Neural progenitor cell (in vitro differentiated cells): ENCODE measurements around the gene ARPC2. TPM values are rescaled to one million over a fixed set of nuclear protein-coding genes. Genes with fewer than 3 reads are reported as not detected.
A peak's percentile ranks its signal among the peaks of the same experiment; 100 is the strongest.

Experiments used
- DNase-seq: peaks from one replicate; pipeline ENCODE4 v3.0.0-alpha.2; 2016; ENCODE audit warnings: low spot score
- H2AFZ ChIP-seq: fragments of 200-600 bp; sonication (generic); replicated peaks from 2 replicates; pipeline ENCODE4 v1.6.1; 2016; ENCODE audit warnings: antibody characterized with exemption
- H3F3A ChIP-seq: fragments of 200-600 bp; sonication (generic); 2 replicates; pipeline ENCODE4 v1.6.1; 2016; ENCODE audit warnings: antibody characterized with exemption, low read depth
- H3K27ac ChIP-seq: fragments of 200-600 bp; sonication (generic); 2 replicates; pipeline ENCODE4 v1.5.1; 2016; ENCODE audit warnings: mild to moderate bottlenecking
- H3K27me3 ChIP-seq: fragments of 200-600 bp; sonication (generic); 2 replicates; pipeline ENCODE4 v1.6.1; 2016; ENCODE audit warnings: mild to moderate bottlenecking, moderate library complexity
- H3K36me3 ChIP-seq: fragments of 200-600 bp; sonication (generic); 2 replicates; pipeline ENCODE4 v1.5.1; 2016
- H3K4me1 ChIP-seq: fragments of 200-600 bp; sonication (generic); 2 replicates; pipeline ENCODE4 v1.6.1; 2016; ENCODE audit warnings: mixed run types
- H3K4me2 ChIP-seq: fragments of 200-600 bp; sonication (generic); 2 replicates; pipeline ENCODE4 v1.6.1; 2016
- H3K4me3 ChIP-seq: fragments of 200-600 bp; sonication (generic); 2 replicates; pipeline ENCODE4 v1.5.1; 2016
- H3K79me2 ChIP-seq: fragments of 200-600 bp; sonication (generic); 2 replicates; pipeline ENCODE4 v1.6.1; 2016; ENCODE audit warnings: low read depth
- H3K9ac ChIP-seq: fragments of 200-600 bp; sonication (generic); 2 replicates; pipeline ENCODE4 v1.6.1; 2016
- H3K9me3 ChIP-seq: fragments of 200-600 bp; sonication (generic); 2 replicates; pipeline ENCODE4 v1.5.1; 2016; ENCODE audit warnings: low read depth
- H4K20me1 ChIP-seq: fragments of 200-600 bp; sonication (generic); 2 replicates; pipeline ENCODE4 v1.6.1; 2016; ENCODE audit warnings: low read depth
- H3K27ac Mint-ChIP-seq: 3 replicates; pipeline ENCODE4 v1.8.0; 2021; ENCODE audit warnings: mixed read lengths
- H3K27me3 Mint-ChIP-seq: 2 replicates; pipeline ENCODE4 v1.8.0; 2022; ENCODE audit warnings: low read depth, mild to moderate bottlenecking, inconsistent platforms, moderate library complexity, mixed read lengths; ENCODE audit not compliant: insufficient read depth
- H3K36me3 Mint-ChIP-seq: 3 replicates; pipeline ENCODE4 v1.8.0; 2021; ENCODE audit warnings: mixed read lengths
- H3K4me1 Mint-ChIP-seq: 3 replicates; pipeline ENCODE4 v1.8.0; 2021; ENCODE audit warnings: mixed read lengths
- H3K4me3 Mint-ChIP-seq: 3 replicates; pipeline ENCODE4 v1.8.0; 2021; ENCODE audit warnings: mild to moderate bottlenecking, moderate library complexity, mixed read lengths
- H3K9me3 Mint-ChIP-seq: 3 replicates; pipeline ENCODE4 v1.8.0; 2020; ENCODE audit warnings: mixed read lengths
- CTCF ChIP-seq: fragments of 200-600 bp; sonication (generic); IDR thresholded peaks from 2 replicates; pipeline ENCODE4 v1.5.1; 2017; ENCODE audit warnings: antibody characterized with exemption, mild to moderate bottlenecking
- EZH2 ChIP-seq: fragments of 200-600 bp; sonication (generic); IDR thresholded peaks from 2 replicates; pipeline ENCODE4 v1.6.1; 2017; ENCODE audit warnings: antibody characterized with exemption, mild to moderate bottlenecking, moderate library complexity
- EZH2phosphoT487 ChIP-seq: fragments of 200-600 bp; sonication (generic); IDR thresholded peaks from 2 replicates; pipeline ENCODE4 v1.6.1; 2017; ENCODE audit warnings: antibody characterized with exemption
- total RNA-seq: library from RNA; depleted of rRNA; stranded (reverse); fragments of >200 nt; gene quantifications from 2 replicates; pipeline ENCODE4 v1.2.3, GENCODE V29; 2015; ENCODE audit warnings: low replicate concordance

ARPC2 gene
- total RNA-seq, 1 donor from 2014 or later, result 155 TPM

- H3K27me3 Mint-ChIP-seq, result peaks cover 13% of the 10 kb centered on the region
- H3K4me2 ChIP-seq, result no peak overlapping the region
- H3K9ac ChIP-seq, result no peak overlapping the region
- H3K79me2 ChIP-seq, result no peaks in the 10 kb centered on the region
- H3K9me3 Mint-ChIP-seq, result no peaks in the 10 kb centered on the region
- no peak overlapping the region for H3K27ac ChIP-seq
- no peak for DNase-seq
- no peaks in the 10 kb centered on the region for H3K9me3 ChIP-seq
- H3F3A ChIP-seq, result no peaks in the 10 kb centered on the region
- no peaks in the 10 kb centered on the region for H3K4me1 Mint-ChIP-seq
- no peak overlapping the region for H3K4me3 ChIP-seq
- H3K27me3 ChIP-seq, result no peaks in the 10 kb centered on the region
- H2AFZ ChIP-seq, result no peak overlapping the region
- no peaks in the 10 kb centered on the region for H3K36me3 Mint-ChIP-seq
- no peaks in the 10 kb centered on the region for H3K36me3 ChIP-seq
- no peaks in the 10 kb centered on the region for H3K4me1 ChIP-seq
- TF ChIP-seq EZH2 (no peak), EZH2phosphoT487 (no peak), CTCF (no peak)
- H3K4me3 Mint-ChIP-seq, result no peak overlapping the region
- H3K27ac Mint-ChIP-seq, result no peak overlapping the region
- no peaks in the 10 kb centered on the region for H4K20me1 ChIP-seq
Observed at GRCh38 chr2:218180467-218181114, 36.4 kb upstream of the ARPC2 start.

- Histone ChIP-seq H3K79me2 (no peaks in the 10 kb centered on the region), H3K4me1 (no peaks in the 10 kb centered on the region), H3K27me3 (no peaks in the 10 kb centered on the region), H3K9ac (no peak overlapping the region), H3K36me3 (no peaks in the 10 kb centered on the region), H3F3A (no peaks in the 10 kb centered on the region), H3K4me3 (no peak overlapping the region), H3K4me2 (no peak overlapping the region), H4K20me1 (no peaks in the 10 kb centered on the region), H3K9me3 (no peaks in the 10 kb centered on the region), H2AFZ (no peak overlapping the region), H3K27ac (no peak overlapping the region)
- no peak for TF ChIP-seq EZH2phosphoT487
- no peak for TF ChIP-seq CTCF
- TF ChIP-seq EZH2, result no peak
- no peak for DNase-seq
- H3K27ac Mint-ChIP-seq, result no peak overlapping the region
- H3K36me3 Mint-ChIP-seq, result no peaks in the 10 kb centered on the region
- H3K9me3 Mint-ChIP-seq, result no peaks in the 10 kb centered on the region
- no peak overlapping the region for H3K4me3 Mint-ChIP-seq
- H3K27me3 Mint-ChIP-seq, result peaks cover 7% of the 10 kb centered on the region
- peaks cover 4% of the 10 kb centered on the region for H3K4me1 Mint-ChIP-seq
Observed at GRCh38 chr2:218184331-218184730, 32.7 kb upstream of the ARPC2 start.

GRCh38 chr2:218186355-218186766 is 30.6 kb upstream of the ARPC2 start:
- no peaks in the 10 kb centered on the region for H3K27me3 ChIP-seq
- Mint-ChIP-seq H3K4me3 (no peak overlapping the region), H3K27me3 (peaks cover 6% of the 10 kb centered on the region), H3K36me3 (no peaks in the 10 kb centered on the region), H3K4me1 (peaks cover 4% of the 10 kb centered on the region), H3K27ac (peak overlapping the region; percentile 53), H3K9me3 (no peaks in the 10 kb centered on the region)
- H3K9me3 ChIP-seq, result no peaks in the 10 kb centered on the region
- H3K9ac ChIP-seq, result no peak overlapping the region
- H3K79me2 ChIP-seq, result no peaks in the 10 kb centered on the region
- H4K20me1 ChIP-seq, result no peaks in the 10 kb centered on the region
- TF ChIP-seq CTCF (peak; percentile 72), EZH2 (no peak)
- H3K4me2 ChIP-seq, result no peak overlapping the region
- no peaks in the 10 kb centered on the region for H3F3A ChIP-seq
- H3K27ac ChIP-seq, result no peak overlapping the region
- H3K36me3 ChIP-seq, result no peaks in the 10 kb centered on the region
- H2AFZ ChIP-seq, result peak overlapping the region; percentile 93
- H3K4me3 ChIP-seq, result no peak overlapping the region
- DNase-seq, result peak; percentile 72
- H3K4me1 ChIP-seq, result no peaks in the 10 kb centered on the region
